H1 (cell line): ENCODE results near the gene TMEM117. TPM values are rescaled to one million over a fixed set of nuclear protein-coding genes. Genes with fewer than 3 reads are reported as not detected.
"Not testable (repeated sequence)": the region's sequence is repeated elsewhere in the genome, so short reads cannot be mapped to it uniquely, and the experiment has no call there.

ENCODE experiments used
- CTCF ChIA-PET: fragments of 300-600 bp; sonication (Branson Sonifier 250); formaldehyde crosslinking; loops from one replicate; lab custom pipeline; 2021; ENCODE audit not compliant: partially characterized antibody; lab: Charles Lee
- POLR2A ChIA-PET: fragments of 300-600 bp; sonication (Branson Sonifier 250); formaldehyde crosslinking; loops from one replicate; lab custom pipeline; 2021; ENCODE audit warnings: inconsistent platforms; ENCODE audit not compliant: partially characterized antibody; lab: Charles Lee
- DNase-seq, 2 experiments: peaks; one replicate each; pipeline versions ENCODE4 v3.0.0 to v3.0.0-alpha.2; 2010 to 2022; ENCODE audit warnings: low spot score in 2 of 2, low read depth in 1 of 2, mixed read lengths in 1 of 2
- FAIRE-seq: peaks from 2 replicates; lab custom pipeline; 2011; peaks lifted over from hg19 to GRCh38; lab: Jason Lieb, UNC
- H2AFZ ChIP-seq: 2 replicates; pipeline ENCODE4 v1.8.1; 2012; ENCODE audit warnings: low read length, inconsistent platforms
- H2AK5ac ChIP-seq: 2 replicates; pipeline ENCODE4 v1.6.1; 2013; ENCODE audit warnings: low read depth, low read length
- H2BK120ac ChIP-seq: replicated peaks from 2 replicates; pipeline ENCODE3; 2013; ENCODE audit warnings: low read depth, low read length, inconsistent platforms
- H2BK12ac ChIP-seq: 2 replicates; pipeline ENCODE4 v1.6.1; 2013; ENCODE audit warnings: low read depth, low read length
- H2BK15ac ChIP-seq: 2 replicates; pipeline ENCODE4 v1.6.1; 2013; ENCODE audit warnings: low read length
- H2BK20ac ChIP-seq: 2 replicates; pipeline ENCODE4 v1.6.1; 2013; ENCODE audit warnings: low read length
- H2BK5ac ChIP-seq: 2 replicates; pipeline ENCODE4 v1.6.1; 2013; ENCODE audit warnings: low read depth, low read length
- H3K14ac ChIP-seq: 2 replicates; pipeline ENCODE4 v1.6.1; 2013; ENCODE audit warnings: inconsistent platforms; ENCODE audit not compliant: insufficient read length
- H3K18ac ChIP-seq: 2 replicates; pipeline ENCODE4 v1.6.1; 2013; ENCODE audit warnings: low read length; ENCODE audit errors: extremely low read depth
- H3K23ac ChIP-seq: 2 replicates; pipeline ENCODE4 v1.6.1; 2013; ENCODE audit warnings: inconsistent platforms; ENCODE audit not compliant: insufficient read length
- H3K23me2 ChIP-seq: 2 replicates; pipeline ENCODE4 v1.6.1; 2013; ENCODE audit warnings: low read depth, low read length
- H3K27ac ChIP-seq: 2 replicates; pipeline ENCODE4 v1.6.1; 2011; ENCODE audit warnings: low read depth, low read length, inconsistent platforms
- H3K27me3 ChIP-seq, 4 experiments: replicated peaks in 1 of 4; 1 replicate in 1 of 4; 2 replicates in 3 of 4; pipeline versions ENCODE4 v1.6.1 to v1.8.1; 2011 to 2013; ENCODE audit warnings: low read length in 3 of 4, mild to moderate bottlenecking in 3 of 4, inconsistent platforms in 2 of 4, mixed read lengths in 2 of 4, moderate library complexity in 1 of 4; ENCODE audit not compliant: control insufficient read depth in 3 of 4, insufficient read depth in 3 of 4; ENCODE audit errors: extremely low read depth in 1 of 4
- H3K36me3 ChIP-seq, 4 experiments: 2 replicates each; pipeline versions ENCODE4 v1.6.1 to v1.8.1; 2011 to 2013; ENCODE audit warnings: mild to moderate bottlenecking in 4 of 4, low read length in 3 of 4, moderate library complexity in 2 of 4, control low read depth in 1 of 4, inconsistent platforms in 1 of 4; ENCODE audit not compliant: insufficient read depth in 4 of 4, control insufficient read depth in 2 of 4
- H3K4ac ChIP-seq: replicated peaks from 2 replicates; pipeline ENCODE3; 2013; ENCODE audit warnings: low read length, low read depth, mixed read lengths, inconsistent platforms; ENCODE audit not compliant: insufficient read length
- H3K4me1 ChIP-seq, 4 experiments: replicated peaks in 1 of 4; 1 replicate in 1 of 4; 2 replicates in 3 of 4; pipeline versions ENCODE4 v1.6.1 to v1.8.1; 2011 to 2013; ENCODE audit warnings: low read length in 3 of 4, inconsistent platforms in 2 of 4, mixed read lengths in 1 of 4; ENCODE audit not compliant: insufficient read depth in 4 of 4, control insufficient read depth in 3 of 4
- H3K4me2 ChIP-seq, 2 experiments: 2 replicates each; pipeline versions ENCODE4 v1.6.1 to v1.8.1; 2011 to 2013; ENCODE audit warnings: low read depth in 2 of 2, low read length in 2 of 2, control low read depth in 1 of 2, inconsistent platforms in 1 of 2, mild to moderate bottlenecking in 1 of 2; ENCODE audit not compliant: insufficient read depth in 1 of 2
- H3K4me3 ChIP-seq, 4 experiments: fragments of 200-600, 300-600 bp in 1 of 4; sonication (generic), shearing (Covaris generic), sonication (Bioruptor Twin) in 1 of 4; 2 replicates each; pipeline versions ENCODE4 v1.5.1 to v1.8.1; 2011 to 2016; ENCODE audit warnings: low read length in 4 of 4, low read depth in 3 of 4, control low read depth in 2 of 4, inconsistent platforms in 2 of 4, mild to moderate bottlenecking in 2 of 4, mixed read lengths in 1 of 4, moderate library complexity in 1 of 4; ENCODE audit not compliant: insufficient read depth in 2 of 4; ENCODE audit errors: extremely low read depth in 1 of 4
- H3K56ac ChIP-seq: replicated peaks from 2 replicates; pipeline ENCODE3; 2013; ENCODE audit warnings: low read depth, mild to moderate bottlenecking, mixed read lengths, low read length, inconsistent platforms; ENCODE audit not compliant: insufficient read length
- H3K79me1 ChIP-seq: 2 replicates; pipeline ENCODE4 v1.6.1; 2013; ENCODE audit warnings: low read depth, low read length, control low read depth
- H3K79me2 ChIP-seq, 2 experiments: 2 replicates each; pipeline versions ENCODE4 v1.6.1 to v1.8.1; 2012 to 2013; ENCODE audit warnings: low read length in 2 of 2, mild to moderate bottlenecking in 2 of 2, inconsistent platforms in 1 of 2; ENCODE audit not compliant: insufficient read depth in 2 of 2, control insufficient read depth in 1 of 2
- H3K9ac ChIP-seq, 4 experiments: replicated peaks in 1 of 4; 1 replicate in 1 of 4; 2 replicates in 3 of 4; pipeline versions ENCODE4 v1.6.1 to v1.8.1; 2011 to 2013; ENCODE audit warnings: low read depth in 3 of 4, low read length in 3 of 4, control low read depth in 2 of 4, mild to moderate bottlenecking in 2 of 4, moderate library complexity in 2 of 4, inconsistent platforms in 1 of 4; ENCODE audit errors: extremely low read depth in 1 of 4
- H3K9me3 ChIP-seq, 2 experiments: 2 replicates each; pipeline versions ENCODE4 v1.6.1 to v1.8.1; 2012 to 2013; ENCODE audit warnings: mild to moderate bottlenecking in 2 of 2, moderate library complexity in 2 of 2, control low read depth in 1 of 2, inconsistent platforms in 1 of 2, low read depth in 1 of 2, low read length in 1 of 2, mixed read lengths in 1 of 2; ENCODE audit not compliant: insufficient read depth in 2 of 2
- H4K20me1 ChIP-seq, 2 experiments: replicated peaks in 1 of 2; 2 replicates each; pipeline versions ENCODE3 to v1.8.1; 2011 to 2013; ENCODE audit warnings: inconsistent platforms in 2 of 2, low read length in 2 of 2, mild to moderate bottlenecking in 1 of 2; ENCODE audit not compliant: insufficient read depth in 2 of 2, control insufficient read depth in 1 of 2
- H4K5ac ChIP-seq: 2 replicates; pipeline ENCODE4 v1.6.1; 2013; ENCODE audit warnings: low read length, low read depth, mixed read lengths, inconsistent platforms; ENCODE audit not compliant: insufficient read length
- H4K8ac ChIP-seq: 2 replicates; pipeline ENCODE4 v1.8.0; 2013; ENCODE audit warnings: mild to moderate bottlenecking, moderate library complexity, low read length, inconsistent platforms; ENCODE audit not compliant: insufficient read depth; ENCODE audit errors: extremely low read depth
- H4K91ac ChIP-seq: replicated peaks from 2 replicates; pipeline ENCODE3; 2013; ENCODE audit warnings: low read length, mixed read lengths, inconsistent platforms; ENCODE audit not compliant: insufficient read length
- KDM1A ChIP-seq: fragments of 200-600, 300-600 bp; sonication (generic); IDR thresholded peaks from 2 replicates; pipeline ENCODE4 v1.7.1; 2016; ENCODE audit warnings: mild to moderate bottlenecking, low read length, borderline replicate concordance
- polyA plus RNA-seq, 7 experiments: library from polyadenylated mRNA; depleted of rRNA in 3 of 7; stranded (reverse) in 5 of 7; unstranded in 2 of 7; fragments of >200 nt in 5 of 7; fragments of 200-250 nt in 2 of 7; gene quantifications; 1 replicate in 5 of 7; 2 replicates in 1 of 7; 4 replicates in 1 of 7; pipeline versions ENCODE4 v1.2.1 to v1.2.3, GENCODE V29; 2011 to 2013; ENCODE audit warnings: missing spikeins in 2 of 7, mixed read lengths in 2 of 7
- total RNA-seq: library from RNA; stranded (reverse); fragmentation: NEBNext Ultra II Directional; extraction: Animal tissue kit (Norgen Biotek cat#: 25700); gene quantifications from 2 replicates; pipeline ENCODE4 v1.2.1, GENCODE V29; 2021

TMEM117 gene
- total and polyA plus RNA-seq, 2 of the 8 experiments (the other 6 are each of a cell fraction or from before 2014, with no cell fraction given), result 0.80 to 1.4 TPM

- not testable (repeated sequence) for H3K27me3 ChIP-seq, H2AFZ ChIP-seq, DNase-seq, H3K4me3 ChIP-seq, H3K27ac ChIP-seq, H3K79me2 ChIP-seq, H3K79me1 ChIP-seq, H3K18ac ChIP-seq
- Histone ChIP-seq H3K4me1 (peaks cover 4 to 13% (median 6%) of the 10 kb centered on the region in 4 experiments; a peak in 3 of 7 replicates), H3K4me2 (peak overlapping the region in 1 of 2 experiments; percentile 46; a peak in 1 of 4 replicates)
- peak; percentile 64; the same call in 1 of the 2 replicates for TF ChIP-seq KDM1A
- TF ChIP-seq, all 59 proteins: peak for 1; not testable (repeated sequence) for 58
- H4K5ac ChIP-seq, H2BK12ac ChIP-seq, H3K9me3 ChIP-seq, H3K14ac ChIP-seq, H3K23me2 ChIP-seq, H3K36me3 ChIP-seq, H4K20me1 ChIP-seq, H3K23ac ChIP-seq, H3K56ac ChIP-seq, H2BK5ac ChIP-seq, H2BK15ac ChIP-seq, H4K91ac ChIP-seq, H4K8ac ChIP-seq, H3K9ac ChIP-seq, H3K4ac ChIP-seq, FAIRE-seq, H2BK120ac ChIP-seq: not testable (repeated sequence)
- POLR2A ChIA-PET, result interaction anchor here (1.1 kb wide), 1 partner anchor 10 kb away, joined by 3 read pairs; no protein-coding TSS in a partner anchor
- Histone ChIP-seq H2BK20ac (0 out of 2 replicates have a peak overlapping the region, but pooled peaks have one; percentile 62), H2AK5ac (0 out of 2 replicates have a peak overlapping the region, but pooled peaks have one; percentile 19)
- CTCF ChIA-PET, result interaction anchor here (0.6 to 2.8 kb wide), 3 partner anchors 11 to 504 kb away, joined by 3 to 10 read pairs (median 3); no protein-coding TSS in a partner anchor
Measured at GRCh38 chr12:44379113-44379512, 543.2 kb downstream of the TMEM117 start.
